GM18526 (cell line): ENCODE results near the gene ZNF397.

Source experiments
- POLR2A ChIP-seq: IDR thresholded peaks from 3 replicates; pipeline ENCODE4 v1.6.1; 2011; ENCODE audit not compliant: insufficient read length; ENCODE audit errors: extremely low read depth

ZNF397 gene

DNA sequence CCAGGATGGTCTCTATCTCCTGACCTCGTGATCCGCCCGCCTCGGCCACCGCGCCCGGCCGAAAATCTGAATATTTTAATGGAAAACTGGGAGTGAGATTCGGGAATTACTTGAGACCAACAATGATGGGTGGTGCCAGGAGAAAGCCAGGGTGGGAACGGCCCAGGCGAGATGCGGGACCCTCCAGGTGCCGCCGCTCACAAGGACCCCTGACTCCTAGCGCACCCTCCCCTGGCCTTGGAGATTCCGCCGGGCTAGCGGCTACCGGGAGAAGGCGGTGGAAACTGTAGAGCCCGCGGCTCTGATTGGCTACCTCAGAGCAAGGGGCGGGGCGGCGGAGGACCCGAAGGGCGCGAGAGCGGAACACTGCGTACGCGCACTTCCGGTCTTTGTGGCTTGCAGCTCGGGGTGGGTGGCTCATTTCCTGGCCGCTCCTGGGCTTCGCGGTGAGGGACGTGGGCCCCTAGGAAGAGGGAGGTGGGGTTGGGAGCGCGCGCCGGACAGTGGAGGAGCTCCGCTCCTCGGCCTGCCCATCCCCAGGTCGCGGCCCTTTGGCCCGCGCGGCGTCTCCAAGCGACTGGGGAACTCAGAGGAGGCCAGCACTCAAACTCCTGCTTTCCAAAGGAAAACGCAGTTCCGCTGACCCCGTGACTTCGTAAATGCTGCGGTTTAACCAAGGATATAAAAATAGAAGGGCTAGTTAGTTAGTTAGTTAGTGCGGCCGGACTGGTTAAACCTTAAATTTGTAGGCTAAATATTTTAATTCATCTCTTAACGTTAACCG lies at the start of gene ZNF397:
Gene ZNF397, plus strand, starts transcription at position 371 of the 784 bp plus-strand sequence. CDS start 1,437 bp downstream, outside the sequence.
- peak; percentile 86 for TF ChIP-seq POLR2A

DNA sequence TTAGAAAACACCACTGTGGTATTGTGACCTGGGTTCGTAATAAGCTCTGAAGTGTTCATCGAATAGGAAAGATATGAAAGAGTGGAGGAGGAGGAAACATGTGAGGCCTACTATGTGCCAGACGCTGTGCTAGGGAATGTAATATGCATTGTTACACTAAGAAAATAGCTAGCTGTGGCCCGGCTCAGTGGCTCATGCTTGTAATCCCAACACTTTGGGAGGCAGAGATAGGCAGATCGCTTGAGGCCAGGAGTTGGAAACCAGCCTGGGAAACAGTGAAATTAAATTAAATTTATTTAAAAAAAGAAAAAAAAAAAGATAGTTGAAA lies 49.2 kb upstream of the ZNF397 start:
- no peak for TF ChIP-seq POLR2A

DNA sequence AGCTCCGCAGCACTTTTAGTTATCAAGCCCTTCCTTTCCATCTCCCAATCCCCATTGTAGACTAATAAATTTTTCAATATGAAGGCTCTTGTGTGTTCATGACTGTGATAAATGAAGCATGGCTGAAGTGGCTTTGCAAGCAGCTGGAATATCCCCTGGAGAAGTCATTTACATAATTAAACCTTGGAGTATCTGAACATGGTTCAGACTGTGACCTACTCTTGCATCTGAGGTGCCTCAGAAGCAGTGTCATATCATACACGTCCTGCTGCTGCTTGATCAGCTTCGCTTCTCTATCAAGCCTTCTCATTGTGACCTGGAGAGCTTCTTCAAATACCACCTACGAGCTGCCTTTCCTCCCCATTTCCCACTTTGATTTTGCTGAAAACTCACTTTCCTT lies 48.4 kb upstream of the ZNF397 start:
- TF ChIP-seq POLR2A: no peak

- no peak for TF ChIP-seq POLR2A
Measured at GRCh38 chr18:35193316-35193715, 47.5 kb upstream of the ZNF397 start.

DNA sequence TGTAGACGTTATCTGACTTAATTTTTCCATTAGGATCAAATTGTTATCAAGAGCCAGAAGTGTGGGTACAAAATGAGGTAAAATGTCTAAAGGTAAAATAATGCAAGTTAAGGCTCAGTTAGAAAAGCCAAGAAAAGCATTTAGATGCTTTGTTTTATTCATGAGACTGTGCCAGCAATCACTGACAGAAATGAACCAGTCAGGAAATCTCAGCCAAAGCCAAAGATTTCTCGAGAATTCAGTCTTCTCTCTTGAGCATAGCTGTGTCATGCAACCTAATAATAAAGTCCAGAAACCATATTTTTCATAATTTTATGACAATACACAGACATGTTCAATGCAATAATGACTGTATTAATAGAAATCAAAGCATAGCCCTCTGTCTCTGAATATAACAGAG lies 43.5 kb upstream of the ZNF397 start:
- TF ChIP-seq POLR2A: no peak

DNA sequence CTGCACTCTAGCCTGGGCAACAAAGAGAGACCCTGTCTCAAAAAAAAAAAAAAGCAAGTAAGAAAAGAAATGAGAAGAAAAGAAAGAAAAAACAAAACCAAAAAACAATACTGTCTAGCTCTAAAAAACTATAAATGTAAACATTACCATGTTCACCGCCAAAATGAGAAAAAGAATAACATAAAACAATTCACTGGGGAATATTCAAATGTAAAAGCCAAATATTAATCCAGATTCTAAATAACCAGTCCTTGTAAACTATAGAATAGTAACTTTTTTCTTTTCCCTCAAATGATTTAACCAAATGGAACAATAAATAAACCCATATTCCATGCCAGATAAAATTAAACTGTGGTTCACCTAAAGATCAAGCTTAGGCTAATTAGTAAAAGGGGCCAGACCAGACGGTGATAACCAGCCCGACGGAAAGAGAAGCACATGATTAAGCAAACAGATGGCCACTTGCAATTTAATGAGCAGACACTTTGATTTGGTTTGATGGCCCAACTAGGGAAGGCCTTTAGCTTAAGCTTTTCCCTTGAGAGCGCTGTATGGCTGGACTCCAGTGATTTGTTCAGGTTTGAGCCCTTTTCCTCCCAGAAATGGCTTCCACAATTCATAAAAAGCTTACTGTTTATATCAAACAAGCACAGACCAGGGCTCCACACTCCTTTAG lies 39.4 kb upstream of the ZNF397 start:
- TF ChIP-seq POLR2A: no peak

DNA sequence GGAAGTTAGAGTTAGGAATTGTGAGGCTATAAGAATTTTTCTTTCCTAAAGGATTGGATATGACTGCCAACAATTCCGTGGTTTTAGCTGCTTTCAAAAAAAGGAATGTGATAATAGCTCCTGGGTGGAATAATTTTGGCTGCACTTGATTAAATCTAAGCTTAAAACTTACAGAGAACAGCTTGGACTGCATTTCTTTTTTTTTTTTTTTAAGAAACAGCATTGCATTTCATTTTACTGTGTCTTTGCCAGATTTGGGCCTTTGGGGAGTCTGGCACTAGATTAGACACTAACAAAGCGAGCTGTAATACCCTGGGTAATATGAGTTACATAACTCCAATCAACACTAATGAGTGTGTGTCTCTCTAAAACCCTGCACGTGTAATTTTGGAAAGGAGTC lies 37.8 kb upstream of the ZNF397 start:
- TF ChIP-seq POLR2A: no peak

GRCh38 chr18:35205199-35205712 lies 35.6 kb upstream of the ZNF397 start:
- TF ChIP-seq POLR2A: no peak

DNA sequence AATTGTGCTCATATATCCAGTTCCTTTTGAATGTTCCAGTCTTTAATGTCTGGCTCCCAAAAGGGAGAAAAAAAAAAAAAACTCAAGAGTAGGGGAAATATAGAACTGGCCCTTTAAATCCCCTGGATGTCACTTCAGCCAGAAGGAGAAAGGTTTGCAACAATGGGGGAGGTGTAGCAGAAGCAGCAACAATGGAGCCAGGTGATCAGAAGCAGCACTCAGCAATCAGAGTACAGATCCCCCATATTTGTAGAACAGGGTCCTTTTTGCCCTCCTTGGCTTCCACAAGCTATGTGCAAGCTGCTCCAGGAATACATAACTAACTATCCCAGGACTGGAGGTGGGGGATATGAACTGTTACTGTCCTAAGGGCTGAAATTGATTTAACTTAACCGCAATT lies 25.8 kb upstream of the ZNF397 start:
- TF ChIP-seq POLR2A: no peak

GRCh38 chr18:35220424-35220823 lies 20.4 kb upstream of the ZNF397 start:
- no peak for TF ChIP-seq POLR2A

- TF ChIP-seq POLR2A: no peak
Measured at GRCh38 chr18:35223797-35224196, 17.0 kb upstream of the ZNF397 start.

DNA sequence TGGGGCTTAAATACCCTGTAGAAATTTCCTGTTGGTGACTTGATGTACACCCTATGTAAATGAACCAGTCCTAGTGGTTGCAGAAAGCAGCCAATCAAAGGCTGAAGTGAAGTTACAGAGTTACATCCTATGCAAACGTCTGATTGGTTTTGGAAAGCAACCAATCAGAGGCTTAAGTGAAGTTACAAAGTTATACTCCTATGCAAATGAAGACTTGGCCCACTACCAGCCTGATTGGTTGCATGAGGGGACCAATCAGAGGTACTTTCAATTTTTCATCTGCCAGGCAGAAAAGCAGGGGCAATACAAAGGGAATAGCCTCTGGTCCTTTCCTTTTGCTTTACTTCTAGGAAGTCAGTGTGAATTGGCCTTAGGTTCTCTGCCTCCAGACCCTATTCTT lies 13.6 kb upstream of the ZNF397 start:
- TF ChIP-seq POLR2A: no peak

DNA sequence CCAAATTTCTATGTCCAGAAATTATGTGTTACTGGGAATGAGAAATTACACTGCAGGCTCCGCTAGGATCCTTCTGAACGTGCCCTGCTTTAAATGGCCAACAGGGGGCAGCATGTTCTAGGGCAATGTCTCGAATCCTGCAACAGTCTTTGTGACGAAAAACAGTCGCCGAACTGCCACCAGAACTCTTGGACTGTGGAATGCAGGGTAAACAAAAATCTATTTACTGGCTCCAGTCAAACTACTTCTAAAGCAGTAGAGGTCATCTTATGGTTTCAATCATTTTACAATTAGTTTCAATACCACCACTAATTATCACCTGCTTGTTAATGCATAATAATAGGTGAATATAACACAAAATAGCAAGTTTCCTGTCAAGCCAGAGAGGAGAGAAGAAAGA lies 9.8 kb upstream of the ZNF397 start:
- no peak for TF ChIP-seq POLR2A

- TF ChIP-seq POLR2A: no peak
Measured at GRCh38 chr18:35236571-35237363, 4.1 kb upstream of the ZNF397 start.

- TF ChIP-seq POLR2A: no peak
Measured at GRCh38 chr18:35239314-35239713, 1.5 kb upstream of the ZNF397 start.

- no peak for TF ChIP-seq POLR2A
Measured at GRCh38 chr18:35241448-35241804, 592 bp downstream of the ZNF397 start.
